GM23338 (cell line): ENCODE results near the gene IARS2. TPM values are rescaled to one million over a fixed set of nuclear protein-coding genes. Genes with fewer than 3 reads are reported as not detected.

Experiments
- ATAC-seq: fragments of 200-7000 bp; cut with Tn5 transposase; 3 replicates; pipeline ENCODE4 v1.9.1; 2020
- DNase-seq: peaks from one replicate; pipeline ENCODE4 v3.0.0-alpha.2; 2015; ENCODE audit warnings: low spot score
- H2AFZ ChIP-seq: fragments of 200-600 bp; sonication (generic); 2 replicates; pipeline ENCODE4 v1.8.0; 2016; ENCODE audit warnings: antibody characterized with exemption, mild to moderate bottlenecking, moderate library complexity
- H3F3A ChIP-seq: fragments of 200-600 bp; sonication (generic); replicated peaks from 2 replicates; pipeline ENCODE4 v1.8.0; 2017; ENCODE audit warnings: antibody characterized with exemption, mixed run types, low read depth
- H3K27ac ChIP-seq: fragments of 200-600 bp; sonication (generic); 2 replicates; pipeline ENCODE4 v1.6.1; 2016; ENCODE audit warnings: low read depth
- H3K27me3 ChIP-seq: fragments of 200-600 bp; sonication (generic); 2 replicates; pipeline ENCODE4 v1.8.0; 2016; ENCODE audit warnings: mild to moderate bottlenecking, mixed run types, moderate library complexity; ENCODE audit not compliant: insufficient read depth
- H3K36me3 ChIP-seq: fragments of 200-600 bp; sonication (generic); 2 replicates; pipeline ENCODE4 v1.8.0; 2016; ENCODE audit warnings: mild to moderate bottlenecking; ENCODE audit not compliant: insufficient read depth
- H3K4me1 ChIP-seq: fragments of 200-600 bp; sonication (generic); 2 replicates; pipeline ENCODE4 v1.8.0; 2016; ENCODE audit warnings: mild to moderate bottlenecking, moderate library complexity; ENCODE audit not compliant: insufficient read depth
- H3K4me2 ChIP-seq: fragments of 200-600 bp; sonication (generic); 2 replicates; pipeline ENCODE4 v1.7.1; 2017; ENCODE audit warnings: mixed run types
- H3K4me3 ChIP-seq: fragments of 200-600 bp; sonication (generic); 2 replicates; pipeline ENCODE4 v1.6.1; 2016; ENCODE audit warnings: mixed run types
- H3K79me2 ChIP-seq: fragments of 200-600 bp; sonication (generic); replicated peaks from 2 replicates; pipeline ENCODE4 v1.8.0; 2017; ENCODE audit warnings: mild to moderate bottlenecking; ENCODE audit not compliant: insufficient read depth
- H3K9me2 ChIP-seq: fragments of 200-600 bp; sonication (generic); 2 replicates; pipeline ENCODE4 v1.8.0; 2017; ENCODE audit not compliant: insufficient read depth
- H4K20me1 ChIP-seq: fragments of 200-600 bp; sonication (generic); replicated peaks from 2 replicates; pipeline ENCODE4 v1.8.0; 2017; ENCODE audit warnings: mild to moderate bottlenecking; ENCODE audit not compliant: insufficient read depth
- H3K27ac Mint-ChIP-seq: 2 replicates; pipeline ENCODE4 v1.8.0; 2020; ENCODE audit warnings: inconsistent platforms, mild to moderate bottlenecking, moderate library complexity, mixed read lengths
- H3K27me3 Mint-ChIP-seq: 3 replicates; pipeline ENCODE4 v1.8.0; 2022; ENCODE audit warnings: low read depth, mild to moderate bottlenecking, moderate library complexity, mixed read lengths, inconsistent platforms; ENCODE audit not compliant: insufficient read depth, poor library complexity
- H3K36me3 Mint-ChIP-seq: 3 replicates; pipeline ENCODE4 v1.8.0; 2021; ENCODE audit warnings: low read depth, mild to moderate bottlenecking, inconsistent platforms, moderate library complexity, mixed read lengths
- H3K4me1 Mint-ChIP-seq: 3 replicates; pipeline ENCODE4 v1.8.0; 2020; ENCODE audit warnings: mild to moderate bottlenecking, inconsistent platforms, mixed read lengths
- H3K4me3 Mint-ChIP-seq: 3 replicates; pipeline ENCODE4 v1.8.0; 2021; ENCODE audit warnings: moderate library complexity, mild to moderate bottlenecking, inconsistent platforms, mixed read lengths
- H3K9me3 Mint-ChIP-seq: 3 replicates; pipeline ENCODE4 v1.8.0; 2020; ENCODE audit warnings: moderate library complexity, mild to moderate bottlenecking, inconsistent platforms, mixed read lengths
- NANOG ChIP-seq: IDR thresholded peaks from 2 replicates; pipeline ENCODE4 v1.6.1; 2016; ENCODE audit warnings: antibody characterized with exemption, borderline replicate concordance
- POLR2AphosphoS5 ChIP-seq: IDR thresholded peaks from 2 replicates; pipeline ENCODE4 v1.6.1; 2016; ENCODE audit warnings: antibody characterized with exemption, low read depth
- STAT1 ChIP-seq: IDR thresholded peaks from one replicate; pipeline ENCODE4 v1.6.1; 2016; ENCODE audit warnings: antibody characterized with exemption; ENCODE audit not compliant: unreplicated experiment
- long read RNA-seq: library from polyadenylated mRNA; unstranded; transcript quantifications from one replicate; pipeline ENCODE4 v2.0.0, GENCODE V29; 2020; ENCODE audit not compliant: unreplicated experiment
- polyA plus RNA-seq: library from polyadenylated mRNA; unstranded; fragments of >200 nt; fragmentation: Nextera tagmentation; extraction: Ambion mirVana; gene quantifications from 2 replicates; pipeline ENCODE4 v1.2.1, GENCODE V29; 2016
- total RNA-seq: library from RNA; depleted of rRNA; stranded (reverse); fragments of >200 nt; shearing (Covaris generic); gene quantifications from 2 replicates; pipeline ENCODE4 v1.2.3, GENCODE V29; 2014; rRNA removed
- TF ChIP-seq, protein P1 (sequence below), 2 experiments: fragments of 200-600 bp in 1 of 2; sonication (generic) in 1 of 2; conservative IDR thresholded peaks; 2 replicates each; pipeline versions ENCODE4 v1.5.1 to v1.6.1; 2016 to 2017; ENCODE audit warnings: antibody characterized with exemption in 2 of 2, low read depth in 2 of 2, mild to moderate bottlenecking in 2 of 2, moderate library complexity in 1 of 2
- TF ChIP-seq, protein P2 (sequence below): fragments of 250-450 bp; sonication (Bioruptor Pico); IDR thresholded peaks from 2 replicates; pipeline ENCODE4 v1.5.0; 2020; ENCODE audit warnings: mild to moderate bottlenecking, moderate library complexity
- TF ChIP-seq, protein P3 (sequence below): IDR thresholded peaks from one replicate; pipeline ENCODE4 v1.6.1; 2018; ENCODE audit warnings: antibody characterized with exemption; ENCODE audit not compliant: unreplicated experiment

Gene IARS2
- total RNA-seq (74.4 and 75.6 TPM in 2 replicates), polyA plus RNA-seq (29.7 and 33.3 TPM in 2 replicates)
- long read RNA-seq, transcript IARS2-201 (23 exons, 3,560 nt), result major isoform, 16 of 27 reads
- long read RNA-seq, partial matches to known transcripts, result 11 of 27 reads
- long read RNA-seq, other reads (novel, unspliced or antisense), result 0 of 27 reads

DNA sequence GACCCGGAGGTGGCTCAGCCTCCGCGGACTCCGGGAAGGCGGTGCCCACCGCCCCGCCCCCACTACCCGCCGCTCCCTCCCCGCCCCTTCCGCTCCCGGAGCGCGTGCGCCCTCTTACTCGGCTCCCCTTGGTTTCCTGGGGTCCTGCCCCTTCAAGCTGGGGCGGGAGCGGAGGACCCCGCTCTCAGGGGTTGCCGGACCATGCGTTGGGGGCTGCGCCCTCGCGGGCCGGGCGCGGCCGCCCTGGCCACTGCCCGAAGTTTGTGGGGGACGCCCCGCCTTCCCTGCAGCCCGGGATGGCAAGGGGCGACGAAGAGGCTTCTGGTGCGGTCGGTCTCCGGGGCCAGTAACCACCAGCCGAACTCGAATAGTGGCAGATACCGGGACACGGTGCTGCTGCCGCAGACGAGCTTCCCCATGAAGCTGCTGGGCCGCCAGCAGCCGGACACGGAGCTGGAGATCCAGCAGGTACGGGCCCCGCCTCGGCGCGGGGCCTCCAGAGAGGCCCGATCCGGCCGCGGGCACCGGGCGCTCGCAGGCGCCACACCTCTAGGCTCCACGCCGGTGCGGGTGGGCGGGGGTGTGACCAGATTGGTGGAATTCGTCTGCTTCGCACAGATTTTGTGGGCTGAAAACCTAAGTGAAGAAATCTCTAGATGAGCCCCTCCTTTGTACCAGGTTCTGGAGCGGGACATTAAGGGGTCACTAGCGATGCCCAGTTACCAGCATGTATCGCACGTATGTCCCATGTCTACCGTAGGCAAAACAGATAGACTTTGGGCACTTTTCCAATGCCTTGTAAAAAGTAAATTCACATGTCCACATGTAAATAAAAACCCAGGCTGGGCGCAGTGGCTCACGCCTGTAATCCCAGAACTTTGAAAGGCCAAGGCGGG lies at the start of gene IARS2:
IARS2 (plus strand) TSS at position 117 of the 896 bp plus-strand sequence; CDS start at position 202, 85 bp downstream.
- peaks cover 6% of the 10 kb centered on the region for H3K4me1 Mint-ChIP-seq
- H3K27me3 Mint-ChIP-seq, result peaks cover 8% of the 10 kb centered on the region
- no peaks in the 10 kb centered on the region for H3K27me3 ChIP-seq
- TF ChIP-seq NANOG (no peak), POLR2AphosphoS5 (peak; percentile 84)
- DNase-seq (peak; percentile 93), ATAC-seq (peak; percentile 85)
- peak within 1 kb of the TSS; percentile 96 for H3K4me2 ChIP-seq
- H3K4me3 Mint-ChIP-seq, result peak within 1 kb of the TSS; percentile 81
- no peak within 1 kb of the TSS for H3K27ac Mint-ChIP-seq
- H3K36me3 ChIP-seq, result peaks cover 7% of the 10 kb centered on the region; the same call in 1 of the 2 replicates
- peak within 1 kb of the TSS; percentile 97 for H2AFZ ChIP-seq
- H3F3A ChIP-seq, result peaks cover 7% of the 10 kb centered on the region; the same call in 1 of the 2 replicates
- H3K36me3 Mint-ChIP-seq, result peaks cover 27% of the 10 kb centered on the region
- H3K9me3 Mint-ChIP-seq, result no peaks in the 10 kb centered on the region
- no peaks in the 10 kb centered on the region for H3K9me2 ChIP-seq
- H3K79me2 ChIP-seq, result peaks cover 19% of the 10 kb centered on the region
- H3K4me3 ChIP-seq, result peak within 1 kb of the TSS; percentile 74
- peak within 1 kb of the TSS; percentile 87 for H3K27ac ChIP-seq
- H4K20me1 ChIP-seq, result no peaks in the 10 kb centered on the region
- H3K4me1 ChIP-seq, result peaks cover 7% of the 10 kb centered on the region; the same call in 1 of the 2 replicates

DNA sequence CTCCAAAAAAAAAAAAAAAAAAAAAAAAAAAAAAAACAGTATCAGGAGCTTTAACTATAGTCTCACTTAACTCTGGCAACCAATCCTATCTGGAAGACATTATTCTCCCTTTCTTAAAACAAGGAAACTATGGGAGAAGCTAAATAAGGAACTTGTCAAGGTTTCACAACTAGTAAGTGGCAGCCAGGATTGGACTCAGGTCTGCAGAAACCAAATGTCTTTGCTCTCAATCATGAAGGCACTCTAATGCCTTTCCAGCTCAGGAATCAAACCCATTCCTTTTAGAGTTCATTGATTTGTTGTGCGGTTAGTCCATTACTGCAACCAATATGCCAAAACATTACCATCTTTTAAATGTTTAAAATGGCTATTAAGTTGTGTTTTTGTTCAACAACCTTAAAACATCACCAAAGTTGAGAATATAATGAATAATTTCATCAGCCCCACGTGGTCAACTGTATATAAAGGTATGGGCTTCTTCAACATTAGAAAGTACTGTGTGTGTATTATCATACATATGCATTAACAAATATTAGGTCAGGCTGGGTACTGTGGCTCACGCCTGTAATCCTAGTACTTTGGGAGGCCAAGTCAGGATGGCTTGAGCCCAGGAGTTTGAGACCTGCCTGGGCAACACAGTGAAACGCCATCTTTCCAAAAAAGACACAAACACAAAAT lies 49.1 kb upstream of the IARS2 start:
- H3K27ac Mint-ChIP-seq, result no peak overlapping the region
- peak overlapping the region; percentile 98 for H3K4me3 Mint-ChIP-seq
- H3K9me3 Mint-ChIP-seq, result no peaks in the 10 kb centered on the region
- TF ChIP-seq STAT1 (no peak), NANOG (no peak)
- TF ChIP-seq, protein P1, sequence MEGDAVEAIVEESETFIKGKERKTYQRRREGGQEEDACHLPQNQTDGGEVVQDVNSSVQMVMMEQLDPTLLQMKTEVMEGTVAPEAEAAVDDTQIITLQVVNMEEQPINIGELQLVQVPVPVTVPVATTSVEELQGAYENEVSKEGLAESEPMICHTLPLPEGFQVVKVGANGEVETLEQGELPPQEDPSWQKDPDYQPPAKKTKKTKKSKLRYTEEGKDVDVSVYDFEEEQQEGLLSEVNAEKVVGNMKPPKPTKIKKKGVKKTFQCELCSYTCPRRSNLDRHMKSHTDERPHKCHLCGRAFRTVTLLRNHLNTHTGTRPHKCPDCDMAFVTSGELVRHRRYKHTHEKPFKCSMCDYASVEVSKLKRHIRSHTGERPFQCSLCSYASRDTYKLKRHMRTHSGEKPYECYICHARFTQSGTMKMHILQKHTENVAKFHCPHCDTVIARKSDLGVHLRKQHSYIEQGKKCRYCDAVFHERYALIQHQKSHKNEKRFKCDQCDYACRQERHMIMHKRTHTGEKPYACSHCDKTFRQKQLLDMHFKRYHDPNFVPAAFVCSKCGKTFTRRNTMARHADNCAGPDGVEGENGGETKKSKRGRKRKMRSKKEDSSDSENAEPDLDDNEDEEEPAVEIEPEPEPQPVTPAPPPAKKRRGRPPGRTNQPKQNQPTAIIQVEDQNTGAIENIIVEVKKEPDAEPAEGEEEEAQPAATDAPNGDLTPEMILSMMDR (conservative IDR thresholded peaks at IDR 0.05; ENCODE audit: low read depth in 2 of 2), result no peak
- TF ChIP-seq, protein P2, sequence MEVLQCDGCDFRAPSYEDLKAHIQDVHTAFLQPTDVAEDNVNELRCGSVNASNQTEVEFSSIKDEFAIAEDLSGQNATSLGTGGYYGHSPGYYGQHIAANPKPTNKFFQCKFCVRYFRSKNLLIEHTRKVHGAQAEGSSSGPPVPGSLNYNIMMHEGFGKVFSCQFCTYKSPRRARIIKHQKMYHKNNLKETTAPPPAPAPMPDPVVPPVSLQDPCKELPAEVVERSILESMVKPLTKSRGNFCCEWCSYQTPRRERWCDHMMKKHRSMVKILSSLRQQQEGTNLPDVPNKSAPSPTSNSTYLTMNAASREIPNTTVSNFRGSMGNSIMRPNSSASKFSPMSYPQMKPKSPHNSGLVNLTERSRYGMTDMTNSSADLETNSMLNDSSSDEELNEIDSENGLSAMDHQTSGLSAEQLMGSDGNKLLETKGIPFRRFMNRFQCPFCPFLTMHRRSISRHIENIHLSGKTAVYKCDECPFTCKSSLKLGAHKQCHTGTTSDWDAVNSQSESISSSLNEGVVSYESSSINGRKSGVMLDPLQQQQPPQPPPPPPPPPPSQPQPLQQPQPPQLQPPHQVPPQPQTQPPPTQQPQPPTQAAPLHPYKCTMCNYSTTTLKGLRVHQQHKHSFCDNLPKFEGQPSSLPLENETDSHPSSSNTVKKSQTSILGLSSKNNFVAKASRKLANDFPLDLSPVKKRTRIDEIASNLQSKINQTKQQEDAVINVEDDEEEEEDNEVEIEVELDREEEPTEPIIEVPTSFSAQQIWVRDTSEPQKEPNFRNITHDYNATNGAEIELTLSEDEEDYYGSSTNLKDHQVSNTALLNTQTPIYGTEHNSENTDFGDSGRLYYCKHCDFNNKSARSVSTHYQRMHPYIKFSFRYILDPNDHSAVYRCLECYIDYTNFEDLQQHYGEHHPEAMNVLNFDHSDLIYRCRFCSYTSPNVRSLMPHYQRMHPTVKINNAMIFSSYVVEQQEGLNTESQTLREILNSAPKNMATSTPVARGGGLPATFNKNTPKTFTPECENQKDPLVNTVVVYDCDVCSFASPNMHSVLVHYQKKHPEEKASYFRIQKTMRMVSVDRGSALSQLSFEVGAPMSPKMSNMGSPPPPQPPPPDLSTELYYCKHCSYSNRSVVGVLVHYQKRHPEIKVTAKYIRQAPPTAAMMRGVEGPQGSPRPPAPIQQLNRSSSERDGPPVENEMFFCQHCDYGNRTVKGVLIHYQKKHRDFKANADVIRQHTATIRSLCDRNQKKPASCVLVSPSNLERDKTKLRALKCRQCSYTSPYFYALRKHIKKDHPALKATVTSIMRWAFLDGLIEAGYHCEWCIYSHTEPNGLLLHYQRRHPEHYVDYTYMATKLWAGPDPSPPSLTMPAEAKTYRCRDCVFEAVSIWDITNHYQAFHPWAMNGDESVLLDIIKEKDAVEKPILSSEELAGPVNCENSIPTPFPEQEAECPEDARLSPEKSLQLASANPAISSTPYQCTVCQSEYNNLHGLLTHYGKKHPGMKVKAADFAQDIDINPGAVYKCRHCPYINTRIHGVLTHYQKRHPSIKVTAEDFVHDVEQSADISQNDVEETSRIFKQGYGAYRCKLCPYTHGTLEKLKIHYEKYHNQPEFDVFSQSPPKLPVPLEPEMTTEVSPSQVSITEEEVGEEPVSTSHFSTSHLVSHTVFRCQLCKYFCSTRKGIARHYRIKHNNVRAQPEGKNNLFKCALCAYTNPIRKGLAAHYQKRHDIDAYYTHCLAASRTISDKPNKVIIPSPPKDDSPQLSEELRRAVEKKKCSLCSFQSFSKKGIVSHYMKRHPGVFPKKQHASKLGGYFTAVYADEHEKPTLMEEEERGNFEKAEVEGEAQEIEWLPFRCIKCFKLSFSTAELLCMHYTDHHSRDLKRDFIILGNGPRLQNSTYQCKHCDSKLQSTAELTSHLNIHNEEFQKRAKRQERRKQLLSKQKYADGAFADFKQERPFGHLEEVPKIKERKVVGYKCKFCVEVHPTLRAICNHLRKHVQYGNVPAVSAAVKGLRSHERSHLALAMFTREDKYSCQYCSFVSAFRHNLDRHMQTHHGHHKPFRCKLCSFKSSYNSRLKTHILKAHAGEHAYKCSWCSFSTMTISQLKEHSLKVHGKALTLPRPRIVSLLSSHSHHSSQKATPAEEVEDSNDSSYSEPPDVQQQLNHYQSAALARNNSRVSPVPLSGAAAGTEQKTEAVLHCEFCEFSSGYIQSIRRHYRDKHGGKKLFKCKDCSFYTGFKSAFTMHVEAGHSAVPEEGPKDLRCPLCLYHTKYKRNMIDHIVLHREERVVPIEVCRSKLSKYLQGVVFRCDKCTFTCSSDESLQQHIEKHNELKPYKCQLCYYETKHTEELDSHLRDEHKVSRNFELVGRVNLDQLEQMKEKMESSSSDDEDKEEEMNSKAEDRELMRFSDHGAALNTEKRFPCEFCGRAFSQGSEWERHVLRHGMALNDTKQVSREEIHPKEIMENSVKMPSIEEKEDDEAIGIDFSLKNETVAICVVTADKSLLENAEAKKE (CRISPR knock-in tag), result no peak
- TF ChIP-seq, protein P3, sequence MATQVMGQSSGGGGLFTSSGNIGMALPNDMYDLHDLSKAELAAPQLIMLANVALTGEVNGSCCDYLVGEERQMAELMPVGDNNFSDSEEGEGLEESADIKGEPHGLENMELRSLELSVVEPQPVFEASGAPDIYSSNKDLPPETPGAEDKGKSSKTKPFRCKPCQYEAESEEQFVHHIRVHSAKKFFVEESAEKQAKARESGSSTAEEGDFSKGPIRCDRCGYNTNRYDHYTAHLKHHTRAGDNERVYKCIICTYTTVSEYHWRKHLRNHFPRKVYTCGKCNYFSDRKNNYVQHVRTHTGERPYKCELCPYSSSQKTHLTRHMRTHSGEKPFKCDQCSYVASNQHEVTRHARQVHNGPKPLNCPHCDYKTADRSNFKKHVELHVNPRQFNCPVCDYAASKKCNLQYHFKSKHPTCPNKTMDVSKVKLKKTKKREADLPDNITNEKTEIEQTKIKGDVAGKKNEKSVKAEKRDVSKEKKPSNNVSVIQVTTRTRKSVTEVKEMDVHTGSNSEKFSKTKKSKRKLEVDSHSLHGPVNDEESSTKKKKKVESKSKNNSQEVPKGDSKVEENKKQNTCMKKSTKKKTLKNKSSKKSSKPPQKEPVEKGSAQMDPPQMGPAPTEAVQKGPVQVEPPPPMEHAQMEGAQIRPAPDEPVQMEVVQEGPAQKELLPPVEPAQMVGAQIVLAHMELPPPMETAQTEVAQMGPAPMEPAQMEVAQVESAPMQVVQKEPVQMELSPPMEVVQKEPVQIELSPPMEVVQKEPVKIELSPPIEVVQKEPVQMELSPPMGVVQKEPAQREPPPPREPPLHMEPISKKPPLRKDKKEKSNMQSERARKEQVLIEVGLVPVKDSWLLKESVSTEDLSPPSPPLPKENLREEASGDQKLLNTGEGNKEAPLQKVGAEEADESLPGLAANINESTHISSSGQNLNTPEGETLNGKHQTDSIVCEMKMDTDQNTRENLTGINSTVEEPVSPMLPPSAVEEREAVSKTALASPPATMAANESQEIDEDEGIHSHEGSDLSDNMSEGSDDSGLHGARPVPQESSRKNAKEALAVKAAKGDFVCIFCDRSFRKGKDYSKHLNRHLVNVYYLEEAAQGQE, result no peak

More for the DNA sequence above, 49.1 kb upstream of the IARS2 start:
- Histone ChIP-seq H4K20me1 (no peaks in the 10 kb centered on the region; the same call in 1 of the 2 replicates), H2AFZ (no peak overlapping the region), H3K9me2 (no peaks in the 10 kb centered on the region), H3K79me2 (peaks cover 62% of the 10 kb centered on the region), H3K27me3 (no peaks in the 10 kb centered on the region), H3K36me3 (no peaks in the 10 kb centered on the region), H3K4me3 (peak overlapping the region; percentile 100), H3F3A (0 out of 2 replicates have a peak, but pooled peaks cover 5% of the 10 kb centered on the region), H3K4me1 (0 out of 2 replicates have a peak, but pooled peaks cover 6% of the 10 kb centered on the region), H3K4me2 (peak overlapping the region; percentile 97), H3K27ac (no peak overlapping the region)
- Mint-ChIP-seq H3K4me1 (peaks cover 7% of the 10 kb centered on the region), H3K27me3 (peaks cover 11% of the 10 kb centered on the region), H3K36me3 (peaks cover 20% of the 10 kb centered on the region)
- DNase-seq (no peak), ATAC-seq (no peak)
